ENCODE data around the gene KEAP1. TPM values are rescaled to one million over a fixed set of nuclear protein-coding genes. Genes with fewer than 3 reads are reported as not detected.

The KEAP1 gene
- total and polyA plus RNA-seq, 9 of the 15 experiments (the other 6 are each of a cell fraction or from before 2014, with no cell fraction given), result 2.1 to 95.6 (median 64.3) TPM

- TF ChIP-seq EP300 (IDR thresholded peaks at IDR 0.05; ENCODE audit: low read length) (peak; percentile 81), SUPT5H (IDR thresholded peaks at IDR 0.05) (peak; percentile 70), THAP12 (CRISPR knock-in tag; IDR thresholded peaks at IDR 0.05) (peak; percentile 61), FOXJ2 (tag; IDR thresholded peaks at IDR 0.05) (0 out of 2 replicates have a peak, but pooled peaks have one; percentile 39), ZEB2 (IDR thresholded peaks at IDR 0.05) (no peak), PRPF4 (IDR thresholded peaks at IDR 0.05; ENCODE audit: insufficient read depth, low read depth, low read length, poor library complexity, severe bottlenecking) (peak; percentile 26), NFYB (IDR thresholded peaks at IDR 0.05; ENCODE audit: extremely low read depth, insufficient read length) (no peak), BACH1 (tag; IDR thresholded peaks at IDR 0.05) (peak; percentile 94), NUFIP1 (IDR thresholded peaks at IDR 0.05; ENCODE audit: partially characterized antibody) (no peak), ZFP36 (IDR thresholded peaks at IDR 0.05; ENCODE audit: low read depth, low read length, partially characterized antibody) (peak; percentile 1), MTA1 (IDR thresholded peaks at IDR 0.05; ENCODE audit: borderline replicate concordance) (no peak), ZNF764 (CRISPR knock-in tag; IDR thresholded peaks at IDR 0.05; ENCODE audit: low read depth) (no peak), RBM22 (IDR thresholded peaks at IDR 0.05; ENCODE audit: low read depth, low read length, poor library complexity, severe bottlenecking) (peak; percentile 19), ZNF224 (CRISPR knock-in tag; IDR thresholded peaks at IDR 0.05) (peak; percentile 1; the same call in 1 of the 2 replicates), ZNF707 (CRISPR knock-in tag; conservative IDR thresholded peaks at IDR 0.05) (no peak)
- TF ChIP-seq, protein P1, sequence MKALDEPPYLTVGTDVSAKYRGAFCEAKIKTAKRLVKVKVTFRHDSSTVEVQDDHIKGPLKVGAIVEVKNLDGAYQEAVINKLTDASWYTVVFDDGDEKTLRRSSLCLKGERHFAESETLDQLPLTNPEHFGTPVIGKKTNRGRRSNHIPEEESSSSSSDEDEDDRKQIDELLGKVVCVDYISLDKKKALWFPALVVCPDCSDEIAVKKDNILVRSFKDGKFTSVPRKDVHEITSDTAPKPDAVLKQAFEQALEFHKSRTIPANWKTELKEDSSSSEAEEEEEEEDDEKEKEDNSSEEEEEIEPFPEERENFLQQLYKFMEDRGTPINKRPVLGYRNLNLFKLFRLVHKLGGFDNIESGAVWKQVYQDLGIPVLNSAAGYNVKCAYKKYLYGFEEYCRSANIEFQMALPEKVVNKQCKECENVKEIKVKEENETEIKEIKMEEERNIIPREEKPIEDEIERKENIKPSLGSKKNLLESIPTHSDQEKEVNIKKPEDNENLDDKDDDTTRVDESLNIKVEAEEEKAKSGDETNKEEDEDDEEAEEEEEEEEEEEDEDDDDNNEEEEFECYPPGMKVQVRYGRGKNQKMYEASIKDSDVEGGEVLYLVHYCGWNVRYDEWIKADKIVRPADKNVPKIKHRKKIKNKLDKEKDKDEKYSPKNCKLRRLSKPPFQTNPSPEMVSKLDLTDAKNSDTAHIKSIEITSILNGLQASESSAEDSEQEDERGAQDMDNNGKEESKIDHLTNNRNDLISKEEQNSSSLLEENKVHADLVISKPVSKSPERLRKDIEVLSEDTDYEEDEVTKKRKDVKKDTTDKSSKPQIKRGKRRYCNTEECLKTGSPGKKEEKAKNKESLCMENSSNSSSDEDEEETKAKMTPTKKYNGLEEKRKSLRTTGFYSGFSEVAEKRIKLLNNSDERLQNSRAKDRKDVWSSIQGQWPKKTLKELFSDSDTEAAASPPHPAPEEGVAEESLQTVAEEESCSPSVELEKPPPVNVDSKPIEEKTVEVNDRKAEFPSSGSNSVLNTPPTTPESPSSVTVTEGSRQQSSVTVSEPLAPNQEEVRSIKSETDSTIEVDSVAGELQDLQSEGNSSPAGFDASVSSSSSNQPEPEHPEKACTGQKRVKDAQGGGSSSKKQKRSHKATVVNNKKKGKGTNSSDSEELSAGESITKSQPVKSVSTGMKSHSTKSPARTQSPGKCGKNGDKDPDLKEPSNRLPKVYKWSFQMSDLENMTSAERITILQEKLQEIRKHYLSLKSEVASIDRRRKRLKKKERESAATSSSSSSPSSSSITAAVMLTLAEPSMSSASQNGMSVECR (CRISPR knock-in tag; IDR thresholded peaks at IDR 0.05), result no peak; the same call in 1 of the 2 replicates
- TF ChIP-seq, protein P2, sequence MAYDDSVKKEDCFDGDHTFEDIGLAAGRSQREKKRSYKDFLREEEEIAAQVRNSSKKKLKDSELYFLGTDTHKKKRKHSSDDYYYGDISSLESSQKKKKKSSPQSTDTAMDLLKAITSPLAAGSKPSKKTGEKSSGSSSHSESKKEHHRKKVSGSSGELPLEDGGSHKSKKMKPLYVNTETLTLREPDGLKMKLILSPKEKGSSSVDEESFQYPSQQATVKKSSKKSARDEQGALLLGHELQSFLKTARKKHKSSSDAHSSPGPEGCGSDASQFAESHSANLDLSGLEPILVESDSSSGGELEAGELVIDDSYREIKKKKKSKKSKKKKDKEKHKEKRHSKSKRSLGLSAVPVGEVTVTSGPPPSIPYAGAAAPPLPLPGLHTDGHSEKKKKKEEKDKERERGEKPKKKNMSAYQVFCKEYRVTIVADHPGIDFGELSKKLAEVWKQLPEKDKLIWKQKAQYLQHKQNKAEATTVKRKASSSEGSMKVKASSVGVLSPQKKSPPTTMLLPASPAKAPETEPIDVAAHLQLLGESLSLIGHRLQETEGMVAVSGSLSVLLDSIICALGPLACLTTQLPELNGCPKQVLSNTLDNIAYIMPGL (CRISPR knock-in tag; IDR thresholded peaks at IDR 0.05), result no peak; the same call in none of the 2 replicates
Observed at GRCh38 chr19:10502524-10503001, 593 bp downstream of the KEAP1 start (continued).

All from K562 (cell line).